ENCODE measurements around the gene C1QL1. TPM values are rescaled to one million over a fixed set of nuclear protein-coding genes. Genes with fewer than 3 reads are reported as not detected.

Gene C1QL1
- total and polyA plus RNA-seq, 2 experiments from 2014 or later, result 12.8 to 54.9 TPM

DNA sequence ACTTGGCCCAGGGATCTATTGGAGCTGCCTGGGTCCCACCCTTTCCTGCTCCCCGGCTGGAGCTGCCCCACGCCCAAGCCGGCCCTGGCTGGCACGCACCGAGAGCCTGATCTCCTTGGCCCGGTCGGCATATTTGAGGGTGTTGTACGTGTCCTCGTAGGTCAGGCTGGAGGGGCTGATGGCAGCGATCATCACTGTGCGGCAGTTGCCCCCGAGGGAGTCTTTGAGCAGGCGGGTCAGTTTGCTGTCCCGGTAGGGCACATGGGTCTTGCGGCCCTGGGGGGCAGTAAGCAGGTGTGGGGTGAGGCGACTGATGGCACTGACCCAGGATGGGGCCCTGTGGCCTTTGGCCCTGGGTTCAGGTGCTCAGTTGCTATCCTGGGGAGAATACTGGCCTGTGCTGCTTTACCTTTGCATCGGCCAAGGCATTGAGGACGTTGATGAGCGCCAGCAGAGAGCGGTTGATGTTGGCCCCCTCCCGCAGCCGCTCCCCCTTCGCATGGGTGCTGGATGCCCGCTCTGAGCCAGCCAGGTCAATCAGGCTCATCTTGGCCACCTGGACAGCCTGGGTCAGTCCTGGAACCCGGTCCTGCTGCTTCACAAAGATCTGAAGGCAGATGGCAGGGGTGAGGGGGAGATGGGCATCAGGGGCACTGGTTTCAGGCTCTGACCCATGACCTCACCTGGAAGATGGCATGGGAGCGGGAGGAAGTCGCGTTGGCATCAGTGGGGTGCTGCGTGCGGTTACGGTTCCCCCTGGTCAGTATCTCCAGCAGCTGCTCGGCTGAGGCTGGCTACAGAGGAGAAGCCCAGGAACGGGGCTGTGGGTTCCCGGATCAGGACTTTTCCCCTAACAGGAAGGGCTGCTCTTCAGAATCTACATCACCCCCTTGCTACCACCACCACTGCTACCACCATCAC is 34.0 kb downstream of the C1QL1 start:
- Histone ChIP-seq H3K9me3 (ENCODE audit: low read depth) (no peaks in the 10 kb centered on the region), H3K27ac (no peak overlapping the region), H3K36me3 (replicated peaks; ENCODE audit: insufficient read depth, low read depth) (no peaks in the 10 kb centered on the region), H3K4me1 (ENCODE audit: insufficient read depth) (no peaks in the 10 kb centered on the region), H2AFZ (no peak overlapping the region), H3K27me3 (no peaks in the 10 kb centered on the region), H3K9me2 (replicated peaks; ENCODE audit: insufficient read depth) (no peaks in the 10 kb centered on the region), H4K20me1 (ENCODE audit: insufficient read depth, poor library complexity, severe bottlenecking) (no peaks in the 10 kb centered on the region), H3K4me3 (no peak overlapping the region), H3K4me2 (no peak overlapping the region), H3K79me2 (peaks cover 16% of the 10 kb centered on the region)
- WGBS (ENCODE audit: low lambda C conversion rate, missing lambda C conversion rate), result 98% methylated on average over 34 of the region's 34 CpGs
- no peak for DNase-seq (ENCODE audit: low spot score)
- TF ChIP-seq EZH2phosphoT487 (IDR thresholded peaks at IDR 0.05; ENCODE audit: low read depth, severe bottlenecking, unreplicated experiment), result no peak
- TF ChIP-seq EZH2 (IDR thresholded peaks at IDR 0.05; ENCODE audit: borderline replicate concordance), result no peak
- no peak for TF ChIP-seq CTCF (IDR thresholded peaks at IDR 0.05; ENCODE audit: poor library complexity)

- H3K36me3 ChIP-seq (replicated peaks; ENCODE audit: insufficient read depth, low read depth), result no peaks in the 10 kb centered on the region
- WGBS (ENCODE audit: low lambda C conversion rate, missing lambda C conversion rate), result 97% methylated on average over 6 of the region's 6 CpGs
Measured at GRCh38 chr17:44932787-44933097, 35.4 kb downstream of the C1QL1 start.

DNA sequence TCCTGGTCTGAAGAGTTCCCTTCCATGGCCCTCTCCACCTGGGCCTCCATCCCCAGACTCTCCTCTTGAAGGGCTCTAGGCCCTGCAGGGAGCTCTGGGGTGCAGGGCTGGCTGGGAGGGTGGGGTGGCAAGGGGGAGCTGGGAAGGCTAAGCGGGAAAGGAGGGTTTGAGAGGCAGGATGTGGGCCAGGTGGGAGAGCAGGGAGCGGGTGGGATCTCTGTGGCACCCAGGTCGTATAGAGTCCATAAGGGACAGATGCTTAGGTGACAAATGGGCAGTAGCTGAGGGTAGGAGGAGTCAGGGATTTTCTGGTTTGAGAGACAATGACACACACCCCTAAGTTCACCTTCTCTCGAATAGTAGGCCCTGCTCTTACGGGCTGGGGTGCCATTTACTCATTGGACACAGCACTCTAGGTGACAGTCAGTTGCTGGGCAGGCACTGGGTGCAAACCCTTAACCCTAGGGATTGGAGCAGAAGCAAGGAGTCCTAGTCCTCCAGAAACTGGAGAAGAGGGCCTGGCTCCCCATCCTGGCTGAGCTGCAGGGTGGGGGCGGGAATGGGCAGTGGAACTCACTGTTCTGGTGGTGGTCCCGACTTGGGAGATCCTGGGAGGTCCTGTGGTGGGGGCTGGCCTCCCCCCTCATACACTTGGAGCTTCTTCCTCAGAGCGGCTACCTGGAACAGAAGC is 35.9 kb downstream of the C1QL1 start:
- no peak for TF ChIP-seq CTCF (IDR thresholded peaks at IDR 0.05; ENCODE audit: poor library complexity)
- no peak for TF ChIP-seq EZH2 (IDR thresholded peaks at IDR 0.05; ENCODE audit: borderline replicate concordance)
- TF ChIP-seq EZH2phosphoT487 (IDR thresholded peaks at IDR 0.05; ENCODE audit: low read depth, severe bottlenecking, unreplicated experiment), result no peak
- Histone ChIP-seq H4K20me1 (ENCODE audit: insufficient read depth, poor library complexity, severe bottlenecking) (no peaks in the 10 kb centered on the region), H3K9me3 (ENCODE audit: low read depth) (no peaks in the 10 kb centered on the region), H2AFZ (no peak overlapping the region), H3K4me2 (no peak overlapping the region), H3K4me1 (ENCODE audit: insufficient read depth) (no peaks in the 10 kb centered on the region), H3K27ac (no peak overlapping the region), H3K4me3 (no peak overlapping the region), H3K36me3 (replicated peaks; ENCODE audit: insufficient read depth, low read depth) (no peaks in the 10 kb centered on the region), H3K9me2 (replicated peaks; ENCODE audit: insufficient read depth) (no peaks in the 10 kb centered on the region), H3K27me3 (no peaks in the 10 kb centered on the region), H3K79me2 (peaks cover 2% of the 10 kb centered on the region)
- DNase-seq (ENCODE audit: low spot score), result no peak
- 94% methylated on average over 4 of the region's 8 CpGs for WGBS (ENCODE audit: low lambda C conversion rate, missing lambda C conversion rate)

More at GRCh38 chr17:44932787-44933097, 35.4 kb downstream of the C1QL1 start:
- H2AFZ ChIP-seq, result no peak overlapping the region
- H3K9me3 ChIP-seq (ENCODE audit: low read depth), result no peaks in the 10 kb centered on the region
- no peak for DNase-seq (ENCODE audit: low spot score)
- no peaks in the 10 kb centered on the region for H3K9me2 ChIP-seq (replicated peaks; ENCODE audit: insufficient read depth)
- no peaks in the 10 kb centered on the region for H4K20me1 ChIP-seq (ENCODE audit: insufficient read depth, poor library complexity, severe bottlenecking)
- H3K79me2 ChIP-seq, result peaks cover 6% of the 10 kb centered on the region
- no peaks in the 10 kb centered on the region for H3K4me1 ChIP-seq (ENCODE audit: insufficient read depth)
- no peak overlapping the region for H3K4me2 ChIP-seq
- H3K4me3 ChIP-seq, result no peak overlapping the region
- no peak overlapping the region for H3K27ac ChIP-seq
- no peaks in the 10 kb centered on the region for H3K27me3 ChIP-seq
- TF ChIP-seq CTCF (IDR thresholded peaks at IDR 0.05; ENCODE audit: poor library complexity), result no peak
- no peak for TF ChIP-seq EZH2 (IDR thresholded peaks at IDR 0.05; ENCODE audit: borderline replicate concordance)
- TF ChIP-seq EZH2phosphoT487 (IDR thresholded peaks at IDR 0.05; ENCODE audit: low read depth, severe bottlenecking, unreplicated experiment), result no peak
